Skeletal muscle tissue (tissue), 4 donors: ENCODE results near the gene LRRC72. TPM values are rescaled to one million over a fixed set of nuclear protein-coding genes. Genes with fewer than 3 reads are reported as not detected.
"Not testable (repeated sequence)": the region's sequence is repeated elsewhere in the genome, so short reads cannot be mapped to it uniquely, and the experiment has no call there.

Experiments used
- H3K27ac ChIP-seq: one replicate; pipeline ENCODE4 v1.7.0; 2013; ENCODE audit warnings: mild to moderate bottlenecking, low read depth, low read length, inconsistent platforms
- H3K27me3 ChIP-seq, 3 donors: one replicate each; pipeline ENCODE4 v1.7.0; 2013; ENCODE audit warnings: low read length in 3 of 3; ENCODE audit not compliant: control insufficient read depth in 3 of 3, insufficient read depth in 3 of 3
- H3K36me3 ChIP-seq, 3 donors: one replicate each; pipeline ENCODE4 v1.7.0; 2013; ENCODE audit warnings: low read length in 3 of 3; ENCODE audit not compliant: control insufficient read depth in 3 of 3, insufficient read depth in 3 of 3
- H3K4me1 ChIP-seq, 3 donors: one replicate each; pipeline ENCODE4 v1.7.0; 2013; ENCODE audit warnings: low read length in 3 of 3, mild to moderate bottlenecking in 3 of 3; ENCODE audit not compliant: control insufficient read depth in 3 of 3, insufficient read depth in 3 of 3
- H3K4me3 ChIP-seq, 3 donors: one replicate each; pipeline ENCODE4 v1.7.0; 2013; ENCODE audit warnings: low read length in 3 of 3
- H3K9ac ChIP-seq, 3 donors: one replicate each; pipeline ENCODE4 v1.7.0; 2013; ENCODE audit warnings: low read length in 3 of 3, mild to moderate bottlenecking in 3 of 3, moderate library complexity in 2 of 3, low read depth in 1 of 3
- H3K9me3 ChIP-seq, 3 donors: one replicate each; pipeline ENCODE4 v1.7.0; 2013; ENCODE audit warnings: low read length in 3 of 3; ENCODE audit not compliant: control insufficient read depth in 3 of 3
- total RNA-seq: library from RNA; depleted of rRNA; stranded (reverse); fragments of >200 nt; gene quantifications from one replicate; pipeline ENCODE4 v1.2.3, GENCODE V29; 2014
- donor health status: Osteomylitis.

Gene LRRC72
- total RNA-seq, 1 donor from 2014 or later, result not detected

DNA sequence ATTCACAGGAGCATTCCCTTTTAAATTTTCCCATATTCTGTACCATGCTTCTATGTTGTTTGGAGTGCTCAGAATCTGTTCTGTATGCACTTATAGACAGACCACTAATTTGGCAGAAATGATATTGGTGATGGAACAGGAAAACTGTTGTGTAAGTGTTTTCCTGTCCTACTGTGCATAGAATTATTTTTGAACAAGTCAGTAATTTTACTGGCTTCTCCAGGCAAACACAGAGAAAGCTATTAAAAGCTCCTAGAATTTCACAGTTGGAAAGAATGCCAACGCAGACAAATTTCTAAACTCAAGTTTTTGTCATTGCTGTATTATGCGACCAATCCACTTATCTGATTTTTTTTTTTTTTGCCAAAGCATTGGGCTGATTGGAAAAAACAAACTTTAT lies 63.3 kb downstream of the LRRC72 start:
- Histone ChIP-seq H3K4me3 (no peak overlapping the region), H3K27ac (no peak overlapping the region), H3K9ac (no peak overlapping the region), H3K36me3 (no peaks in the 10 kb centered on the region), H3K4me1 (peaks cover 6 to 10% (median 9%) of the 10 kb centered on the region in 3 donors), H3K27me3 (no peaks in the 10 kb centered on the region), H3K9me3 (no peaks in the 10 kb centered on the region)

- no peaks in the 10 kb centered on the region for H3K27me3 ChIP-seq
- H3K9me3 ChIP-seq, result no peaks in the 10 kb centered on the region
- no peaks in the 10 kb centered on the region for H3K36me3 ChIP-seq
- no peak overlapping the region for H3K4me3 ChIP-seq
- no peak overlapping the region for H3K27ac ChIP-seq
- H3K4me1 ChIP-seq, result peaks cover 6 to 10% (median 9%) of the 10 kb centered on the region in 3 donors
- no peak overlapping the region for H3K9ac ChIP-seq
These were observed 63.8 kb downstream of the LRRC72 start for GRCh38 chr7:16590424-16590823.

DNA sequence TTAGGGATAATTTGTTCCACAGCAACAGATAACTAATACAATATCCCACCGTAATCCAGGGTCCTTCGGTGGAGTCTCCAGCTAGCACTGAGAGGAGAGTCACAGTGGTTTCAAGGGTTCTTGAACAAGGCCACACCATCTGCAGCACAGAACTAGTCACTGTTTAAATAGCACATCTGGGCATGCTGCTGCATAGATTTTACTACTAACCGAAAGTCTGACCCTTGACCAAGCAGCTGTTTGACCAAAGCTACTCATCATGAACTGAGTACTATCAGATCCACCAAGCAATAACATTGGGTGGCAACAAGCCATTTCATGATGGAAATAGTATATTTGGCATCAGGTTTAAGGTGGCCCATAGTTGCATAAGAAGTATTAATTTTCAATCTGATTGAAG lies 65.8 kb downstream of the LRRC72 start:
- no peaks in the 10 kb centered on the region for H3K9me3 ChIP-seq
- no peaks in the 10 kb centered on the region for H3K27me3 ChIP-seq
- H3K4me3 ChIP-seq, result no peak overlapping the region
- no peaks in the 10 kb centered on the region for H3K36me3 ChIP-seq
- H3K9ac ChIP-seq, result no peak overlapping the region
- H3K4me1 ChIP-seq, result peaks cover 6 to 9% (median 8%) of the 10 kb centered on the region in 3 donors
- no peak overlapping the region for H3K27ac ChIP-seq

DNA sequence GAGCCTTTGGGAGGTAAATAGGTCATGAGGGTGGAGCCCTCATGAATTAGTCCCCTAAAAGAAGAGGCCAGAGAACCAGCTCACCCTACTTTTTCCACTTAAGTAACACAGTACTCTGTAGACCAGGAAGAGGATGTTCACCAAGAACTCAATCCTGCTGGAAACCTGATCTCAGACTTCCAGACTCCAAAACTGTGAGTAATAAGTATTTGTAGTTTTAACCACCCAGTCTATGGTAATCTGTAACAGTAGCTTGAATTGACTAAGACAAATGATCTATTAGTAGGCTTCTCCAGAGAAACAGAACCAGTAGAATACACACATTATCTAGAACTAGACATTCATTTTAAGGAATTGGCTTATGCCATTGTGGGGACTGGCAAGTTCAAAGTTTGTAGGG lies 67.4 kb downstream of the LRRC72 start:
- no peaks in the 10 kb centered on the region for H3K36me3 ChIP-seq
- H3K4me1 ChIP-seq, result peaks cover 0 to 4% (median 0%) of the 10 kb centered on the region in 3 donors
- no peak overlapping the region for H3K9ac ChIP-seq
- no peak overlapping the region for H3K4me3 ChIP-seq
- no peaks in the 10 kb centered on the region for H3K27me3 ChIP-seq
- H3K9me3 ChIP-seq, result no peaks in the 10 kb centered on the region
- H3K27ac ChIP-seq, result no peak overlapping the region

- peaks cover 0 to 1% (median under 1%) of the 10 kb centered on the region in 3 donors for H3K36me3 ChIP-seq
- H3K27ac ChIP-seq, result no peak overlapping the region
- H3K9me3 ChIP-seq, result no peaks in the 10 kb centered on the region
- H3K9ac ChIP-seq, result no peak overlapping the region
- peaks cover 0 to 4% (median 0%) of the 10 kb centered on the region in 3 donors for H3K4me1 ChIP-seq
- H3K4me3 ChIP-seq, result no peak overlapping the region
- no peaks in the 10 kb centered on the region for H3K27me3 ChIP-seq
These were observed 68.1 kb downstream of the LRRC72 start for GRCh38 chr7:16594676-16595075.

DNA sequence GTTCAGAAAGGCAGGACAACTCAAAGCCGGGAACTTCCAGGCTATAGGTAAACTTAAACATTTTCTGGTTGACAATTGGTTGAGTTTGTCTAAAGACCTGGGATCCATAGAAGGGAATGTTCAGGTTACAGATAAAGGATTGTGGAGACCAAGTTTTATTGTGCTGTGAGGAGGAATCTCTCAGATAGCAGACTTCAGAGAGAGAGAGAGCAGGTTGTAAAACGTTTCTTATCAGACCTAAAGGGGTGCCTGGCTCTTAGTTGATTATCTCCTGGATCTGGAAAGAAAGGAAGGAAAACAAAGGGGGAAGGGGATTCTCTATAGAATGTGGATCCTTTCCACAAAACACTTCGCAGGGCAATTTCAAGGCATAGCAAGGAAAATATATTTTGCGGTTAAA lies 69.0 kb downstream of the LRRC72 start:
- not testable (repeated sequence) for H3K9ac ChIP-seq, H3K4me3 ChIP-seq, H3K4me1 ChIP-seq, H3K36me3 ChIP-seq, H3K9me3 ChIP-seq, H3K27ac ChIP-seq, H3K27me3 ChIP-seq

GRCh38 chr7:16598015-16598414 lies 71.4 kb downstream of the LRRC72 start:
- Histone ChIP-seq H3K27me3 (no peaks in the 10 kb centered on the region), H3K4me3 (no peak overlapping the region), H3K27ac (no peak overlapping the region), H3K9ac (no peak overlapping the region), H3K4me1 (no peaks in the 10 kb centered on the region), H3K36me3 (peaks cover 10 to 30% (median 29%) of the 10 kb centered on the region in 3 donors), H3K9me3 (no peaks in the 10 kb centered on the region)

- Histone ChIP-seq H3K36me3 (peaks cover 14 to 48% (median 47%) of the 10 kb centered on the region in 3 donors), H3K27me3 (no peaks in the 10 kb centered on the region), H3K4me1 (no peaks in the 10 kb centered on the region), H3K9me3 (no peaks in the 10 kb centered on the region), H3K9ac (no peak overlapping the region), H3K27ac (no peak overlapping the region), H3K4me3 (no peak overlapping the region)
These were observed 73.2 kb downstream of the LRRC72 start for GRCh38 chr7:16599860-16600259.

- Histone ChIP-seq H3K36me3 (peaks cover 14 to 60% (median 56%) of the 10 kb centered on the region in 3 donors), H3K27ac (no peak overlapping the region), H3K4me3 (no peak overlapping the region), H3K4me1 (no peaks in the 10 kb centered on the region), H3K9me3 (no peaks in the 10 kb centered on the region), H3K9ac (no peak overlapping the region), H3K27me3 (no peaks in the 10 kb centered on the region)
These were observed 77.0 kb downstream of the LRRC72 start for GRCh38 chr7:16603633-16604032.

DNA sequence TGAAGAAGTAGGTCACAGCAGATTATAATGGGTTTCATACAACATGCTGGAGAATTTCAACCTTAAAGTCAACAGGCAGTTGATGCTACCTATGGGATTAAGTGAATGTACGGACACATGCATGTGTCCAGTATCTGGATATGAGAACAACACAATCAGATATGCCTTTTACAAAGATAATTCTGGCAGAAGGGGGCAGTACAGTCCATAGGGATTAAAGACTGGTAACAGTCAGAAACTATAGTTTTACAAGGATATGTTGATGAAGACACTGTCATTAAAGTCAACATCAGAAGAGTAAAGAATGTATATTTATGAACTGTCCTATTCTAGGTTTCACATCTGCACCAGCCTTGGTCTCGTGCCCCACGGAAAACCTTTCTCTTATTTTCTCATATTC lies 77.4 kb downstream of the LRRC72 start:
- peaks cover 15 to 61% (median 59%) of the 10 kb centered on the region in 3 donors for H3K36me3 ChIP-seq

DNA sequence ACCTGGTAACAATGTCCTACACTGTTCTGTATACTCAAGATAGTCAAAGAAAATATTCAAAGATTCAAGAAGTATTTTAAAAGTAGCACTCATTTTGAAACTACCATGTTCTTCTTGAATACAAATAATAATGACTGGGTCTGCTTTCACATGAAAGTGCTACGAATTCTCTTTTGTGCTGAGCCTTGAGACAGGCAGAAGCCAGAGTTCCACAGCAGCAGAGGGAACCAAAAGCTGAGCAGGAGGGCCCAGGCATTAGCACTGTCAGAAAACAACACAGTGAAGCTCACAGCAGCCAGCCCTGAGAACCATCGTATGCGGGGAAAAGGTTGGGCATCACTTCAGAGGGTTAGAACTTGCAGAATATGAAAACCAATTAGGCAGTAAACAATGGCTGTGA lies 80.1 kb downstream of the LRRC72 start:
- Histone ChIP-seq H3K27ac (no peak overlapping the region), H3K36me3 (peaks cover 14 to 52% (median 49%) of the 10 kb centered on the region in 3 donors), H3K9ac (no peak overlapping the region), H3K4me3 (no peak overlapping the region), H3K9me3 (no peaks in the 10 kb centered on the region), H3K27me3 (no peaks in the 10 kb centered on the region), H3K4me1 (no peaks in the 10 kb centered on the region)

More for the DNA sequence above, 77.4 kb downstream of the LRRC72 start:
- H3K27me3 ChIP-seq, result no peaks in the 10 kb centered on the region
- no peak overlapping the region for H3K27ac ChIP-seq
- H3K4me3 ChIP-seq, result no peak overlapping the region
- no peaks in the 10 kb centered on the region for H3K4me1 ChIP-seq
- H3K9me3 ChIP-seq, result no peaks in the 10 kb centered on the region
- no peak overlapping the region for H3K9ac ChIP-seq
